ENCODE results near the gene NTNG1. TPM values are rescaled to one million over a fixed set of nuclear protein-coding genes. Genes with fewer than 3 reads are reported as not detected.

Gene NTNG1
- total RNA-seq, 1 donor from 2014 or later: 25.8 TPM

DNA sequence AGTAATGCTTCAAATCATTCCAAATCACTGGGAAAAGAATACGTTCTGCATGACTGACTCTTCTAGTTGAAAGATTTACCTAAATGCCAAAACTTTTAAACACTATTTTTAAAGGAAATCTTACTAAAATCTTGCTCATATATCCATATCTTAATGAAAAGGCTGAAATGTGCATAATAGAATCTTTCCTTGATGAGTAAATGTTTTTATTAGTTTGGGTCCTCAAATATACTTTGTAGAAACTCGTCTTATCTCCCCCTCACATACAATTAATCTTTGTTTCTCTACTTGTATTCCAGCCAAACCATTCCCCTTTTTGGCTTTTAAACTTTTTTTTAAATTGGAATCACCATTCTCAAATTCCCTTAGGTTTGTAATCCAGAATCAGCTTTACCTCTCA, 110.2 kb downstream of the NTNG1 start:
- no peak for DNase-seq (ENCODE audit: low read depth)
- TF ChIP-seq, protein P1, sequence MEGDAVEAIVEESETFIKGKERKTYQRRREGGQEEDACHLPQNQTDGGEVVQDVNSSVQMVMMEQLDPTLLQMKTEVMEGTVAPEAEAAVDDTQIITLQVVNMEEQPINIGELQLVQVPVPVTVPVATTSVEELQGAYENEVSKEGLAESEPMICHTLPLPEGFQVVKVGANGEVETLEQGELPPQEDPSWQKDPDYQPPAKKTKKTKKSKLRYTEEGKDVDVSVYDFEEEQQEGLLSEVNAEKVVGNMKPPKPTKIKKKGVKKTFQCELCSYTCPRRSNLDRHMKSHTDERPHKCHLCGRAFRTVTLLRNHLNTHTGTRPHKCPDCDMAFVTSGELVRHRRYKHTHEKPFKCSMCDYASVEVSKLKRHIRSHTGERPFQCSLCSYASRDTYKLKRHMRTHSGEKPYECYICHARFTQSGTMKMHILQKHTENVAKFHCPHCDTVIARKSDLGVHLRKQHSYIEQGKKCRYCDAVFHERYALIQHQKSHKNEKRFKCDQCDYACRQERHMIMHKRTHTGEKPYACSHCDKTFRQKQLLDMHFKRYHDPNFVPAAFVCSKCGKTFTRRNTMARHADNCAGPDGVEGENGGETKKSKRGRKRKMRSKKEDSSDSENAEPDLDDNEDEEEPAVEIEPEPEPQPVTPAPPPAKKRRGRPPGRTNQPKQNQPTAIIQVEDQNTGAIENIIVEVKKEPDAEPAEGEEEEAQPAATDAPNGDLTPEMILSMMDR (conservative IDR thresholded peaks at IDR 0.05; ENCODE audit: low read depth, low read length): no peak
- H3K4me3 ChIP-seq (ENCODE audit: low read depth, low read length): no peak overlapping the region

DNA sequence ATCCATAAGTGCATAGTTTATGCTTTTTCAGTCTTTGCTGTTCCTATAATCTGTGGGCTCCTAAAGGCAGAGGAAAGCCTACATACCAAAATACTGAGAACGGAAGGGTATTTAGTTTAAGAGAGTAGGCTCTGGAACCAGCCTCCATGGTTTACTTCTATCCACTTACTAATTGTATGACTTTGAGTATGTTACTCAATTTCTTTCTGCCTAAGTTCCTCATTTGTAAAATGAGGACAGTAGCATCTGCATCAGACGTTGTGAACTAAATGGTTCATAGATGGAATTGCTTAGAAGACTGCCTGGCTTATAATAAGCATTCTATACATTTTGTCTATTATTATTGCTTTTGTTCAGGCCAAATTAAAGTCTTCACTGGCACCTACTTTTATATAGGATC, 111.0 kb downstream of the NTNG1 start:
- no peak overlapping the region for H3K4me3 ChIP-seq (ENCODE audit: low read depth, low read length)

DNA sequence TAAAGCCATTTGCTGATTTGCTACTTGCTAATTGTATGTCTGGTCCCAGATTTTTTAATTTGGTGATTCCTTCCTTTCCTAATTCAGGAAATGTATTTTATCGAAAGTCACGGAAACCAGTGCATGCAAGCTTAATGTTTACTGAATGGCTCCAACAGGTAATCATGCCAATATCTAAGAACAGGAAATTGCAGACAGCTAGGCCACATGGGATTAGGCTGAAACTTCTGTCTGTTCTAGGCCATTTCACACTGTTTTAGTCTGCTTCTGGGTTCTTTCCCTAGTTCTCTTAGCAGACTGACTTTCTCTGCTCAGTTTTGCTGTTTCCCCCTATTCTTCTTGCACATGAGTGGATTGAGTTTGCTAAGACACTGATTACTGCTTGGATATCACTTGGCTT, 111.4 kb downstream of the NTNG1 start:
- DNase-seq (ENCODE audit: low read depth): no peak
- H3K4me3 ChIP-seq (ENCODE audit: low read depth, low read length): no peak overlapping the region
- TF ChIP-seq, protein P1 (conservative IDR thresholded peaks at IDR 0.05; ENCODE audit: low read depth, low read length): no peak

More for the DNA sequence above, 111.0 kb downstream of the NTNG1 start:
- no peak for DNase-seq (ENCODE audit: low read depth)
- TF ChIP-seq, protein P1 (conservative IDR thresholded peaks at IDR 0.05; ENCODE audit: low read depth, low read length): no peak

DNA sequence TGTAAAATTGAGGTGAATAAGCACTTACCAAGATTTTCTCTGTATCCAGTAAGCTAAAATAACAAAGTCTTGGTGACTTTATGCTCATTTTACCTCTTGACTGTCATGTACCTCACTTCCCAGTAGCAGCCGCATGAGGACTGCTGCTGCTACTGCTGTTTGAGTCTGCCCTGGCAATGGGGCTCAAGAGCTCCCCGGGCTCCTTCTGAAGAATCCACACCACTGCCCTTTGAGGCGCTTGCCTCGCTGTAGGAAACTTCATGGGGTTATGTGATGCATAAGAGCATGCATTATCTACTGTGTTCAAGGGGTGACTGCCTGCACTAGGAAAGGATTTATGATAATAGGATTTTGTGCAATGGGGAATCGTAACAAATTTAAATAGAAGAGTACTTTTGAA, 113.5 kb downstream of the NTNG1 start:
- no peak for DNase-seq (ENCODE audit: low read depth)
- TF ChIP-seq, protein P1 (conservative IDR thresholded peaks at IDR 0.05; ENCODE audit: low read depth, low read length): no peak
- H3K4me3 ChIP-seq (ENCODE audit: low read depth, low read length): no peak overlapping the region

DNA sequence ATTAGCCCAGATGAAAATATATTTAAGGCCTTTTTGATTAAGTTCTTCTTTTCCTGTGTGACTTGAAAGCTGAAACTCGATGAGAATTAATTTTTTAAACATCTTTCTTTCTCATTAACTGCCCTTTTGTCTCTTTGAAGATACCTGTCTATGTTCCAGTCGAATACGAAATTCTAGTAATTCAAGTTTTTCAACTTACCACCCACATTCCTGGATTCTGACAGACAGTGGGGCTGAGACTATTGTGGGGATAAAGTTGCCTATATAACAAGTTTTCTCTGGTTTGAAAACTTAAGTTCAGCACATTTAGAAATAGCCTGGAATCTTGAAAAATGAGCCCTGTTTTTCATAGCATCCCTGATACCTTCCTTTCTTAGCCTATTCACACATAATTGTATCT, 114.6 kb downstream of the NTNG1 start:
- DNase-seq (ENCODE audit: low read depth): no peak
- TF ChIP-seq, protein P1 (conservative IDR thresholded peaks at IDR 0.05; ENCODE audit: low read depth, low read length): no peak
- no peak overlapping the region for H3K4me3 ChIP-seq (ENCODE audit: low read depth, low read length)

DNA sequence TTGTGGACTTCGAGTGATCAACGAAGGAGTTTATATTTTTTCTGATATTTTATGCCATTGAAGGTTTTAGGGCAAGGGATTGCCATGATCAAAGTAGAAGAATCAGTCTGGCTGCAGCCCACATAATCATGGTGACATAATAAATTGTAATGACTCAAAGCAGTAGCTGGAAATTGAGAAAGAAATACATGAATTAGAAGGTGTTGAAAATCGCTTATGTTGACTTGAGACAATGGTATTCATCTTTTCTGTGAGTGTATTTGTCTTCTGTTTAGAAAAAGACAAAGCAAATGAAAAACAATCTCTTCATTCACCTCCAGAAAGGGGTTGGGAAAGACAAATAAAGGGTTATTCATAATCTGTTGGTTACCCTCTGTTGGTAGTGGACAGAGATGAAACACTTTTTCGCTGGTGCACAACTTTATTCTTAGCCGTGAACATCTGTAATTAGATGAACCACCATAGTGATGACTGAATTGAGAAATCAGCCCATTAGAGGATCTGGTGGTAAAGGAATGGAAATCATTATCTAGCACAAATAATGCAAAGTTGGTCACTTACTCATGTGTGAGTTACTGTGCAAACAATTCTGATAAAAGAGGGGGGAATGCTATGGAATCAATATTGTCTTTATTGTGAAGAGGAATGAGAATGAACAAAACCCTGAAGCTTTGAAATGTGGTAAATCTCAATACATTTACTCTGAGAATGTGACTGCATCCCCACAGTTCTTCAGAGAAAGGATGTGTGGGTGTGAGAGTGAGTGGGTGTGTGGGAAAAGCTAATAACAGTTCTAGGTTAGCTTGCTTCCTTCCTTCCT, 121.8 kb downstream of the NTNG1 start:
- no peak for DNase-seq (ENCODE audit: low read depth)
- TF ChIP-seq, protein P1 (conservative IDR thresholded peaks at IDR 0.05; ENCODE audit: low read depth, low read length): no peak
- H3K4me3 ChIP-seq (ENCODE audit: low read depth, low read length): no peak overlapping the region

All from epithelial cell of proximal tubule (primary cell).